Astrocyte (in vitro differentiated cells and primary cell): ENCODE results near the gene CCDC40. TPM values are rescaled to one million over a fixed set of nuclear protein-coding genes. Genes with fewer than 3 reads are reported as not detected.

Source experiments
- DNase-seq: peaks from one replicate; pipeline ENCODE4 v3.0.0-alpha.2; 2010; ENCODE audit warnings: low read depth
- FAIRE-seq: peaks from 2 replicates; lab custom pipeline; 2011; peaks lifted over from hg19 to GRCh38; lab: Jason Lieb, UNC
- H2AFZ ChIP-seq: 2 replicates; pipeline ENCODE4 v1.6.0; 2012; ENCODE audit warnings: low read depth, low read length, inconsistent platforms
- H3K27ac ChIP-seq: 2 replicates; pipeline ENCODE4 v1.5.1; 2011; ENCODE audit warnings: low read depth, low read length, inconsistent platforms
- H3K27me3 ChIP-seq: 2 replicates; pipeline ENCODE4 v1.6.0; 2011; ENCODE audit warnings: low read length, inconsistent platforms; ENCODE audit not compliant: insufficient read depth
- H3K36me3 ChIP-seq: 2 replicates; pipeline ENCODE4 v1.5.1; 2011; ENCODE audit warnings: low read length, inconsistent platforms; ENCODE audit not compliant: insufficient read depth
- H3K4me1 ChIP-seq: 2 replicates; pipeline ENCODE4 v1.5.1; 2011; ENCODE audit warnings: low read length, inconsistent platforms; ENCODE audit not compliant: insufficient read depth
- H3K4me2 ChIP-seq: 2 replicates; pipeline ENCODE4 v1.6.0; 2012; ENCODE audit warnings: low read length, inconsistent platforms
- H3K4me3 ChIP-seq: 2 replicates; pipeline ENCODE4 v1.5.1; 2011; ENCODE audit warnings: low read depth, mild to moderate bottlenecking, low read length, inconsistent platforms; ENCODE audit not compliant: insufficient read depth
- H3K79me2 ChIP-seq: 2 replicates; pipeline ENCODE4 v1.6.0; 2012; ENCODE audit warnings: mild to moderate bottlenecking, low read length, inconsistent platforms; ENCODE audit not compliant: insufficient read depth
- H3K9ac ChIP-seq: 2 replicates; pipeline ENCODE4 v1.6.0; 2012; ENCODE audit warnings: mild to moderate bottlenecking, low read length, inconsistent platforms
- H3K9me3 ChIP-seq: 2 replicates; pipeline ENCODE4 v1.5.1; 2012; ENCODE audit warnings: low read depth, mild to moderate bottlenecking, low read length, inconsistent platforms; ENCODE audit not compliant: insufficient read depth
- H4K20me1 ChIP-seq: 2 replicates; pipeline ENCODE4 v1.6.0; 2012; ENCODE audit warnings: low read length, inconsistent platforms; ENCODE audit not compliant: insufficient read depth
- H3K27ac Mint-ChIP-seq: one replicate; pipeline ENCODE4 v1.8.0; 2021; ENCODE audit warnings: mild to moderate bottlenecking, mixed read lengths; ENCODE audit not compliant: unreplicated experiment
- H3K27me3 Mint-ChIP-seq: one replicate; pipeline ENCODE4 v1.8.0; 2021; ENCODE audit warnings: low read depth, mixed read lengths; ENCODE audit not compliant: unreplicated experiment
- H3K36me3 Mint-ChIP-seq: one replicate; pipeline ENCODE4 v1.8.0; 2021; ENCODE audit warnings: low read depth, mixed read lengths; ENCODE audit not compliant: unreplicated experiment
- H3K4me1 Mint-ChIP-seq: one replicate; pipeline ENCODE4 v1.8.0; 2021; ENCODE audit warnings: low read depth, mixed read lengths; ENCODE audit not compliant: unreplicated experiment
- H3K4me3 Mint-ChIP-seq: one replicate; pipeline ENCODE4 v1.8.0; 2021; ENCODE audit warnings: mild to moderate bottlenecking, moderate library complexity, mixed read lengths; ENCODE audit not compliant: unreplicated experiment
- H3K9me3 Mint-ChIP-seq: one replicate; pipeline ENCODE4 v1.8.0; 2021; ENCODE audit warnings: mild to moderate bottlenecking, mixed read lengths; ENCODE audit not compliant: unreplicated experiment
- EZH2 ChIP-seq: IDR thresholded peaks from 2 replicates; pipeline ENCODE4 v1.6.1; 2012; ENCODE audit warnings: mild to moderate bottlenecking, low read length, inconsistent platforms; ENCODE audit not compliant: insufficient read depth
- total RNA-seq: library from RNA; stranded (reverse); gene quantifications from 2 replicates; pipeline ENCODE4 v1.2.1, GENCODE V29; 2021
- TF ChIP-seq, protein P1 (sequence below): IDR thresholded peaks from 2 replicates; pipeline ENCODE4 v1.5.1; 2011; ENCODE audit warnings: low read depth, mild to moderate bottlenecking, inconsistent platforms, low read length, moderate library complexity; ENCODE audit not compliant: insufficient read depth

The CCDC40 gene
- total RNA-seq, 1 donor from 2014 or later = 7.0 TPM

DNA sequence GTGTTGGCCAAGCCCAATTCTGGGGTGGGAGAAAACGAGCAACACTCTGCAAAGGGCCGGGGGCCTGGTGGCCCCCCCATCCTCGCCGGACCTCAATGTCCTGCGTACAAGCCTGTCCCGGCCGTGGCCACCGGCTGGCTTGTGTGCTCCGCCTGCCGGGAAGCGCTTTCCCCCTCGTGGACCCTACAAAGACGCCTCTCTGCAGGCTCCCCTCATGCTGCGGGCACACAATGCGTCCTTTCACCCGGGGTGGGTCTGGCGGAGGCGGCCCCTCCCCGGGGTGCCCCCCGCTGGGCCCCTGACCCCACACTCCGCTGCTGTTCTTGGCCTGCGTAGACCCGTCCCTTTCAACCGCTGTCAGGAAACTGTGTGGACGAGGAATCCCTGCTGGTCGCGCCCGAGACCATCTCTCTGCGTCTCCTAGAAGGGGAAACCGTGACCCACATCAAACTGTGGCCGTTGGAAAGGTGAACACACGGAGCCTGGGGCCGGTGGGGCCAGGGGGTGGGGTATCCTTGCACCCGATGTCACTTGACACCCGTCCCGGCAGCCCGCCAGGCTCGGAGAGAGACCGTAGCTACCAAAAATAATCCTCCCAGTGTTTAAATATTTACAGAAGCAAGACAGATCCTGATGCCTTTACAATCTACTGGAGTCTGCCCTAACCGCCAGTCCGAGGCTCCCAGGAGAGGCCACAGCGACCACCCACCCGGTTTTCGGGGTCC lies 44.4 kb upstream of the CCDC40 start:
- H3K27ac Mint-ChIP-seq = peak overlapping the region; percentile 97
- H3K4me3 ChIP-seq = peak overlapping the region; percentile 48
- H3K9me3 Mint-ChIP-seq = no peaks in the 10 kb centered on the region
- no peak for DNase-seq
- peaks cover 41% of the 10 kb centered on the region for H3K4me1 ChIP-seq
- no peak overlapping the region for H3K27ac ChIP-seq
- H3K9me3 ChIP-seq = no peaks in the 10 kb centered on the region
- H4K20me1 ChIP-seq = peaks cover 13% of the 10 kb centered on the region
- peak overlapping the region; percentile 77 for H2AFZ ChIP-seq
- no peaks in the 10 kb centered on the region for H3K36me3 ChIP-seq
- peaks cover 29% of the 10 kb centered on the region for H3K4me1 Mint-ChIP-seq
- TF ChIP-seq EZH2 = no peak
- TF ChIP-seq, protein P1, sequence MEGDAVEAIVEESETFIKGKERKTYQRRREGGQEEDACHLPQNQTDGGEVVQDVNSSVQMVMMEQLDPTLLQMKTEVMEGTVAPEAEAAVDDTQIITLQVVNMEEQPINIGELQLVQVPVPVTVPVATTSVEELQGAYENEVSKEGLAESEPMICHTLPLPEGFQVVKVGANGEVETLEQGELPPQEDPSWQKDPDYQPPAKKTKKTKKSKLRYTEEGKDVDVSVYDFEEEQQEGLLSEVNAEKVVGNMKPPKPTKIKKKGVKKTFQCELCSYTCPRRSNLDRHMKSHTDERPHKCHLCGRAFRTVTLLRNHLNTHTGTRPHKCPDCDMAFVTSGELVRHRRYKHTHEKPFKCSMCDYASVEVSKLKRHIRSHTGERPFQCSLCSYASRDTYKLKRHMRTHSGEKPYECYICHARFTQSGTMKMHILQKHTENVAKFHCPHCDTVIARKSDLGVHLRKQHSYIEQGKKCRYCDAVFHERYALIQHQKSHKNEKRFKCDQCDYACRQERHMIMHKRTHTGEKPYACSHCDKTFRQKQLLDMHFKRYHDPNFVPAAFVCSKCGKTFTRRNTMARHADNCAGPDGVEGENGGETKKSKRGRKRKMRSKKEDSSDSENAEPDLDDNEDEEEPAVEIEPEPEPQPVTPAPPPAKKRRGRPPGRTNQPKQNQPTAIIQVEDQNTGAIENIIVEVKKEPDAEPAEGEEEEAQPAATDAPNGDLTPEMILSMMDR = no peak
- peaks cover 5% of the 10 kb centered on the region for H3K79me2 ChIP-seq
- peaks cover 3% of the 10 kb centered on the region for H3K27me3 Mint-ChIP-seq
- H3K4me3 Mint-ChIP-seq = peak overlapping the region; percentile 24
- H3K9ac ChIP-seq = peak overlapping the region; percentile 54
- H3K4me2 ChIP-seq = peak overlapping the region; percentile 92
- no peaks in the 10 kb centered on the region for H3K27me3 ChIP-seq
- no peak for FAIRE-seq
- peaks cover 4% of the 10 kb centered on the region for H3K36me3 Mint-ChIP-seq

DNA sequence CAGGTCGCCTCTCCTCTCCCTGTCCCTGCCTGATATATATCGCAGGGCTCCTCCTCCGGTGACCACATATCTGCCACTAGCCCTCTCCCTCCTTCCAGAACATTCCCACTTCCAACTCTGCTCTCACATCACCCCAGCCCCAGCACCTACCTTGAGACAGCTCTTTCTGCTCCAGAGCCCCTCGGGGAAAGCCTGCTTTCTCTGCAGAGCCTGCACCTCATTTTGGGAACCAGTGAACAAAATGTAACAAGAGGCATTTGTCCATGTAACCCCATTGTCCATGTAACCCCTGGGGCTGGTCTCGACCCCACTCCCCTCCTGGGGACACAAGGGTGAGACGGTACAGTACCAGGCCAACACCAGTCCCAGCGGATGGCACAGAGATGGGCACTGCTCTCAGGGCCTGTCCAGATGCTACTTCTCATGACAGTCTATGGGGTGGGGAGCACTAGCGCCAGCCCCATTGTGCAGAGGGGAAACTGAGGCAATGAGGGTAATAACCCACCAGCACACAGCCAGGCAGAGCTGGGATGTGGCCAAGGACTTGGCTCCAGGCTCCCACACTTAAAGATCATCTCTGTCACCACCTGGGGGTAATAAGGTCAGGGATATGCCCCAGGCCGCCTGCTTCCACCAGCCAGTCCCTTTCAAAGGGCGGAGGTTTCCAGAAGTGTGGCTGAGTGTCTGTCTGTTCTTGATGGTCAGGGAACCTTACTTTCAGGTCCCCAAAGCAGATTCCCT lies 43.6 kb upstream of the CCDC40 start:
- H2AFZ ChIP-seq = no peak overlapping the region
- H3K27me3 ChIP-seq = no peaks in the 10 kb centered on the region
- TF ChIP-seq, protein P1 = no peak
- no peak for TF ChIP-seq EZH2
- Mint-ChIP-seq H3K27ac (peak overlapping the region; percentile 97), H3K4me1 (peaks cover 23% of the 10 kb centered on the region), H3K36me3 (peaks cover 4% of the 10 kb centered on the region), H3K27me3 (peaks cover 3% of the 10 kb centered on the region), H3K9me3 (no peaks in the 10 kb centered on the region), H3K4me3 (peak overlapping the region; percentile 27)
- peaks cover 5% of the 10 kb centered on the region for H3K79me2 ChIP-seq
- no peaks in the 10 kb centered on the region for H3K36me3 ChIP-seq
- peaks cover 34% of the 10 kb centered on the region for H3K4me1 ChIP-seq
- H4K20me1 ChIP-seq = peaks cover 13% of the 10 kb centered on the region
- peak overlapping the region; percentile 92 for H3K4me2 ChIP-seq
- DNase-seq (no peak), FAIRE-seq (no peak)
- H3K9ac ChIP-seq = peak overlapping the region; percentile 60
- peak overlapping the region; percentile 24 for H3K27ac ChIP-seq
- H3K9me3 ChIP-seq = no peaks in the 10 kb centered on the region
- peak overlapping the region; percentile 48 for H3K4me3 ChIP-seq
